Stromal cell of bone marrow (primary cell): Measurements from ENCODE around the gene FBXW4.
"Not testable (repeated sequence)": the region's sequence is repeated elsewhere in the genome, so short reads cannot be mapped to it uniquely, and the experiment has no call there.

Experiments used
- DNase-seq: peaks from one replicate; pipeline ENCODE4 v3.0.0-alpha.2; 2012; ENCODE audit warnings: low read depth

FBXW4 gene

GRCh38 chr10:101653536-101653935, 41.4 kb downstream of the FBXW4 start:
- no peak for DNase-seq

GRCh38 chr10:101651336-101651735, 43.6 kb downstream of the FBXW4 start:
- DNase-seq, result no peak

GRCh38 chr10:101650863-101651262, 44.1 kb downstream of the FBXW4 start:
- DNase-seq, result no peak

GRCh38 chr10:101649525-101650085, 45.4 kb downstream of the FBXW4 start:
- no peak for DNase-seq

GRCh38 chr10:101647255-101647654, 47.7 kb downstream of the FBXW4 start:
- no peak for DNase-seq

- DNase-seq, result no peak
Measured at GRCh38 chr10:101646364-101646763, 48.6 kb downstream of the FBXW4 start.

- DNase-seq, result no peak
Measured at GRCh38 chr10:101645659-101646058, 49.3 kb downstream of the FBXW4 start.

GRCh38 chr10:101644002-101644401, 51.0 kb downstream of the FBXW4 start:
- DNase-seq, result no peak

GRCh38 chr10:101643546-101643945, 51.4 kb downstream of the FBXW4 start:
- no peak for DNase-seq

GRCh38 chr10:101639141-101639900, 55.6 kb downstream of the FBXW4 start:
- no peak for DNase-seq

- not testable (repeated sequence) for DNase-seq
Measured at GRCh38 chr10:101633510-101633909, 61.5 kb downstream of the FBXW4 start.

GRCh38 chr10:101631821-101632475, 63.0 kb downstream of the FBXW4 start:
- DNase-seq, result no peak

GRCh38 chr10:101630633-101630920, 64.4 kb downstream of the FBXW4 start:
- no peak for DNase-seq

- no peak for DNase-seq
Measured at GRCh38 chr10:101629837-101630632, 64.9 kb downstream of the FBXW4 start.

GRCh38 chr10:101625821-101626412, 69.1 kb downstream of the FBXW4 start:
- peak; percentile 14 for DNase-seq

- peak; percentile 2 for DNase-seq
Measured at GRCh38 chr10:101624526-101625102, 70.4 kb downstream of the FBXW4 start.

- DNase-seq, result no peak
Measured at GRCh38 chr10:101623528-101623927, 71.4 kb downstream of the FBXW4 start.

GRCh38 chr10:101619983-101620382, 75.0 kb downstream of the FBXW4 start:
- no peak for DNase-seq

GRCh38 chr10:101618871-101619270, 76.1 kb downstream of the FBXW4 start:
- no peak for DNase-seq

- DNase-seq, result no peak
Measured at GRCh38 chr10:101617824-101618568, 77.0 kb downstream of the FBXW4 start.
